GM12878 (cell line): Measurements from ENCODE around the gene MCTP2. TPM values are rescaled to one million over a fixed set of nuclear protein-coding genes. Genes with fewer than 3 reads are reported as not detected.

Source experiments
- BHLHE40 ChIP-seq, 2 experiments: fragments of 450-650 bp in 1 of 2; IDR thresholded peaks; 2 replicates each; pipeline ENCODE4 v1.6.1; 2011 to 2017; ENCODE audit warnings: low read depth in 2 of 2, borderline replicate concordance in 1 of 2, improper control_type of control experiment in 1 of 2, low read length in 1 of 2, mild to moderate bottlenecking in 1 of 2
- CBX5 ChIP-seq: sonication (generic); IDR thresholded peaks from 2 replicates; pipeline ENCODE4 v1.6.1; 2016; ENCODE audit warnings: low read depth, moderate library complexity, mild to moderate bottlenecking, inconsistent platforms
- DPF2 ChIP-seq: fragments of 450-650 bp; IDR thresholded peaks from 2 replicates; pipeline ENCODE4 v1.6.1; 2017; ENCODE audit warnings: mild to moderate bottlenecking
- FOXK2 ChIP-seq: fragments of 450-650 bp; IDR thresholded peaks from 2 replicates; pipeline ENCODE4 v1.6.1; 2017; ENCODE audit warnings: mild to moderate bottlenecking, moderate library complexity
- IKZF1 ChIP-seq: fragments of 450-650 bp; conservative IDR thresholded peaks from 2 replicates; pipeline ENCODE4 v1.6.1; 2017; ENCODE audit warnings: antibody characterized with exemption, mild to moderate bottlenecking
- MXI1 ChIP-seq: fragments of 150-350 bp; IDR thresholded peaks from 2 replicates; pipeline ENCODE4 v1.6.1; 2011; ENCODE audit warnings: low read depth, mild to moderate bottlenecking, inconsistent platforms, low read length, improper control_type of control experiment
- NRF1 ChIP-seq: conservative IDR thresholded peaks from 2 replicates; pipeline ENCODE4 v1.6.1; 2011; ENCODE audit warnings: mild to moderate bottlenecking, low read depth, low read length, improper control_type of control experiment
- POLR2A ChIP-seq: IDR thresholded peaks from 2 replicates; pipeline ENCODE4 v1.6.1; 2011; ENCODE audit warnings: low read depth, mild to moderate bottlenecking, low read length
- POLR2AphosphoS5 ChIP-seq: IDR thresholded peaks from 2 replicates; pipeline ENCODE4 v1.6.1; 2011; ENCODE audit warnings: mild to moderate bottlenecking, low read length, inconsistent platforms
- RBBP5 ChIP-seq: fragments of 200-600 bp; sonication (generic); conservative IDR thresholded peaks from 2 replicates; pipeline ENCODE4 v1.6.1; 2016
- SP1 ChIP-seq: IDR thresholded peaks from one replicate; pipeline ENCODE4 v1.6.1; 2011; ENCODE audit warnings: low read depth, low read length
- ZNF217 ChIP-seq: fragments of 450-650 bp; IDR thresholded peaks from 2 replicates; pipeline ENCODE4 v1.6.1; 2017; ENCODE audit warnings: antibody characterized with exemption, mild to moderate bottlenecking
- polyA plus RNA-seq, 11 experiments: library from polyadenylated mRNA; depleted of rRNA in 4 of 11; unstranded in 6 of 11; stranded (reverse) in 5 of 11; fragments of >200 nt; fragmentation: Nextera tagmentation in 4 of 11; fragmentation: Illumina TruSeq in 1 of 11; extraction: Ambion mirVana in 4 of 11; extraction: Trizol in 1 of 11; gene quantifications; 1 replicate in 1 of 11; 2 replicates in 10 of 11; pipeline versions ENCODE4 v1.2.1 to v1.2.3, GENCODE V29; 2011 to 2016; ENCODE audit warnings: inconsistent platforms in 2 of 11, missing spikeins in 2 of 11, low read depth in 1 of 11
- total RNA-seq, 4 experiments: library from RNA; depleted of rRNA in 3 of 4; stranded (reverse); fragments of >200 nt in 3 of 4; fragmentation: Illumina TruSeq in 1 of 4; extraction: Trizol in 1 of 4; gene quantifications; 2 replicates each; pipeline versions ENCODE4 v1.2.1 to v1.2.3, GENCODE V29; 2013 to 2021
- TF ChIP-seq, protein P1 (sequence below): fragments of 150-350 bp; IDR thresholded peaks from 2 replicates; pipeline ENCODE4 v1.6.1; 2014; ENCODE audit warnings: mild to moderate bottlenecking, low read depth, low read length
- TF ChIP-seq, protein P2 (sequence below): fragments of 450-650 bp; IDR thresholded peaks from 2 replicates; pipeline ENCODE4 v1.6.1; 2017; ENCODE audit warnings: mild to moderate bottlenecking, low read depth, inconsistent platforms; ENCODE audit not compliant: poor library complexity, severe bottlenecking
- TF ChIP-seq, protein P3 (sequence below): IDR thresholded peaks from 2 replicates; pipeline ENCODE4 v1.6.1; 2011; ENCODE audit warnings: borderline replicate concordance, low read depth, mild to moderate bottlenecking, moderate library complexity, low read length; ENCODE audit not compliant: insufficient read depth, poor library complexity, severe bottlenecking
- TF ChIP-seq, protein P4 (sequence below): fragments of 450-650 bp; IDR thresholded peaks from 2 replicates; pipeline ENCODE4 v1.6.1; 2017; ENCODE audit warnings: mild to moderate bottlenecking, moderate library complexity

Gene MCTP2
- total and polyA plus RNA-seq, 10 of the 15 experiments (the other 5 are each of a cell fraction or from before 2014, with no cell fraction given) = 0.24 to 48.5 (median 0.88) TPM

DNA sequence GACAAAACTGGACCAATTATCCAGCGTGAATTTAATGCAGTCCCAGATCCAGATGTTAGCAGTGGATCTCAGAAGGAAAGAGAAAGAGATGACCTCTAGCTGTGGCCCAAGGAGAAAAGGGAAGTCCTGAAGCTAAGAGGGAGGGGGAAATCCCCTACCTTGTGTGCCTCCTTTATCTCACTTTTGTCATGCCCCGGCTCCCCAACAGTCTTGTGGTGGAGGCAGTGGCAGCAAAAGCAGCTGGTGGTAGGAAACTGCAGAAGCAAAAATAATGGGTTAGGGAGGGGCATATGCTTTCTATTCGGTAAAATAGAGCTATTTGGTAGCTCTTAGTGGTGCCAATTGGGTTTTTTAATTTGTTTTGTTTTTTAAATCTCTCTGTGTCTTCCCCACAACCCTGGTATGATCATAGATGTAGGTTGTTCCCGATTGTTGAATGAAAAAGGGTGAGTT is 56.5 kb downstream of the MCTP2 start (continued):
- TF ChIP-seq, protein P1, sequence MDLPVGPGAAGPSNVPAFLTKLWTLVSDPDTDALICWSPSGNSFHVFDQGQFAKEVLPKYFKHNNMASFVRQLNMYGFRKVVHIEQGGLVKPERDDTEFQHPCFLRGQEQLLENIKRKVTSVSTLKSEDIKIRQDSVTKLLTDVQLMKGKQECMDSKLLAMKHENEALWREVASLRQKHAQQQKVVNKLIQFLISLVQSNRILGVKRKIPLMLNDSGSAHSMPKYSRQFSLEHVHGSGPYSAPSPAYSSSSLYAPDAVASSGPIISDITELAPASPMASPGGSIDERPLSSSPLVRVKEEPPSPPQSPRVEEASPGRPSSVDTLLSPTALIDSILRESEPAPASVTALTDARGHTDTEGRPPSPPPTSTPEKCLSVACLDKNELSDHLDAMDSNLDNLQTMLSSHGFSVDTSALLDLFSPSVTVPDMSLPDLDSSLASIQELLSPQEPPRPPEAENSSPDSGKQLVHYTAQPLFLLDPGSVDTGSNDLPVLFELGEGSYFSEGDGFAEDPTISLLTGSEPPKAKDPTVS = no peak
- TF ChIP-seq, protein P2, sequence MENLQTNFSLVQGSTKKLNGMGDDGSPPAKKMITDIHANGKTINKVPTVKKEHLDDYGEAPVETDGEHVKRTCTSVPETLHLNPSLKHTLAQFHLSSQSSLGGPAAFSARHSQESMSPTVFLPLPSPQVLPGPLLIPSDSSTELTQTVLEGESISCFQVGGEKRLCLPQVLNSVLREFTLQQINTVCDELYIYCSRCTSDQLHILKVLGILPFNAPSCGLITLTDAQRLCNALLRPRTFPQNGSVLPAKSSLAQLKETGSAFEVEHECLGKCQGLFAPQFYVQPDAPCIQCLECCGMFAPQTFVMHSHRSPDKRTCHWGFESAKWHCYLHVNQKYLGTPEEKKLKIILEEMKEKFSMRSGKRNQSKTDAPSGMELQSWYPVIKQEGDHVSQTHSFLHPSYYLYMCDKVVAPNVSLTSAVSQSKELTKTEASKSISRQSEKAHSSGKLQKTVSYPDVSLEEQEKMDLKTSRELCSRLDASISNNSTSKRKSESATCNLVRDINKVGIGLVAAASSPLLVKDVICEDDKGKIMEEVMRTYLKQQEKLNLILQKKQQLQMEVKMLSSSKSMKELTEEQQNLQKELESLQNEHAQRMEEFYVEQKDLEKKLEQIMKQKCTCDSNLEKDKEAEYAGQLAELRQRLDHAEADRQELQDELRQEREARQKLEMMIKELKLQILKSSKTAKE = peak; percentile 70
- TF ChIP-seq, protein P3, sequence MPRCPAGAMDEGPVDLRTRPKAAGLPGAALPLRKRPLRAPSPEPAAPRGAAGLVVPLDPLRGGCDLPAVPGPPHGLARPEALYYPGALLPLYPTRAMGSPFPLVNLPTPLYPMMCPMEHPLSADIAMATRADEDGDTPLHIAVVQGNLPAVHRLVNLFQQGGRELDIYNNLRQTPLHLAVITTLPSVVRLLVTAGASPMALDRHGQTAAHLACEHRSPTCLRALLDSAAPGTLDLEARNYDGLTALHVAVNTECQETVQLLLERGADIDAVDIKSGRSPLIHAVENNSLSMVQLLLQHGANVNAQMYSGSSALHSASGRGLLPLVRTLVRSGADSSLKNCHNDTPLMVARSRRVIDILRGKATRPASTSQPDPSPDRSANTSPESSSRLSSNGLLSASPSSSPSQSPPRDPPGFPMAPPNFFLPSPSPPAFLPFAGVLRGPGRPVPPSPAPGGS = no peak
- TF ChIP-seq POLR2A (no peak), NRF1 (no peak), FOXK2 (no peak), IKZF1 (peak; percentile 93), CBX5 (no peak), SP1 (no peak), MXI1 (peak; percentile 47; the same call in 1 of the 2 replicates), BHLHE40 (IDR thresholded peaks at IDR 0.05; ENCODE audit: borderline replicate concordance in 1 of 2, low read depth in 2 of 2, low read length in 1 of 2) (peak; percentile 55 to 73; a peak in 3 of 4 replicates), RBBP5 (no peak), ZNF217 (no peak), DPF2 (peak; percentile 84), POLR2AphosphoS5 (no peak)
- TF ChIP-seq, protein P4, sequence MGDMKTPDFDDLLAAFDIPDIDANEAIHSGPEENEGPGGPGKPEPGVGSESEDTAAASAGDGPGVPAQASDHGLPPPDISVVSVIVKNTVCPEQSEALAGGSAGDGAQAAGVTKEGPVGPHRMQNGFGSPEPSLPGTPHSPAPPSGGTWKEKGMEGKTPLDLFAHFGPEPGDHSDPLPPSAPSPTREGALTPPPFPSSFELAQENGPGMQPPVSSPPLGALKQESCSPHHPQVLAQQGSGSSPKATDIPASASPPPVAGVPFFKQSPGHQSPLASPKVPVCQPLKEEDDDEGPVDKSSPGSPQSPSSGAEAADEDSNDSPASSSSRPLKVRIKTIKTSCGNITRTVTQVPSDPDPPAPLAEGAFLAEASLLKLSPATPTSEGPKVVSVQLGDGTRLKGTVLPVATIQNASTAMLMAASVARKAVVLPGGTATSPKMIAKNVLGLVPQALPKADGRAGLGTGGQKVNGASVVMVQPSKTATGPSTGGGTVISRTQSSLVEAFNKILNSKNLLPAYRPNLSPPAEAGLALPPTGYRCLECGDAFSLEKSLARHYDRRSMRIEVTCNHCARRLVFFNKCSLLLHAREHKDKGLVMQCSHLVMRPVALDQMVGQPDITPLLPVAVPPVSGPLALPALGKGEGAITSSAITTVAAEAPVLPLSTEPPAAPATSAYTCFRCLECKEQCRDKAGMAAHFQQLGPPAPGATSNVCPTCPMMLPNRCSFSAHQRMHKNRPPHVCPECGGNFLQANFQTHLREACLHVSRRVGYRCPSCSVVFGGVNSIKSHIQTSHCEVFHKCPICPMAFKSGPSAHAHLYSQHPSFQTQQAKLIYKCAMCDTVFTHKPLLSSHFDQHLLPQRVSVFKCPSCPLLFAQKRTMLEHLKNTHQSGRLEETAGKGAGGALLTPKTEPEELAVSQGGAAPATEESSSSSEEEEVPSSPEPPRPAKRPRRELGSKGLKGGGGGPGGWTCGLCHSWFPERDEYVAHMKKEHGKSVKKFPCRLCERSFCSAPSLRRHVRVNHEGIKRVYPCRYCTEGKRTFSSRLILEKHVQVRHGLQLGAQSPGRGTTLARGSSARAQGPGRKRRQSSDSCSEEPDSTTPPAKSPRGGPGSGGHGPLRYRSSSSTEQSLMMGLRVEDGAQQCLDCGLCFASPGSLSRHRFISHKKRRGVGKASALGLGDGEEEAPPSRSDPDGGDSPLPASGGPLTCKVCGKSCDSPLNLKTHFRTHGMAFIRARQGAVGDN = no peak; the same call in 1 of the 2 replicates
